Measurements from ENCODE around the gene MYADM. TPM values are rescaled to one million over a fixed set of nuclear protein-coding genes. Genes with fewer than 3 reads are reported as not detected.

Gene MYADM
- total and polyA plus RNA-seq, 2 of the 13 experiments (the other 11 are each of a cell fraction or from before 2014, with no cell fraction given) = 19.9 to 38.1 TPM

- TF ChIP-seq ZNF761 (CRISPR knock-in tag; conservative IDR thresholded peaks at IDR 0.05) = no peak
- TF ChIP-seq RBM22 (optimal IDR thresholded peaks at IDR 0.05; ENCODE audit: low read length) = no peak
- no peak for TF ChIP-seq ZNF577 (CRISPR knock-in tag; IDR thresholded peaks at IDR 0.05; ENCODE audit: borderline replicate concordance, low read depth)
- TF ChIP-seq, protein P1, sequence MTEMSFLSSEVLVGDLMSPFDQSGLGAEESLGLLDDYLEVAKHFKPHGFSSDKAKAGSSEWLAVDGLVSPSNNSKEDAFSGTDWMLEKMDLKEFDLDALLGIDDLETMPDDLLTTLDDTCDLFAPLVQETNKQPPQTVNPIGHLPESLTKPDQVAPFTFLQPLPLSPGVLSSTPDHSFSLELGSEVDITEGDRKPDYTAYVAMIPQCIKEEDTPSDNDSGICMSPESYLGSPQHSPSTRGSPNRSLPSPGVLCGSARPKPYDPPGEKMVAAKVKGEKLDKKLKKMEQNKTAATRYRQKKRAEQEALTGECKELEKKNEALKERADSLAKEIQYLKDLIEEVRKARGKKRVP (CRISPR knock-in tag; IDR thresholded peaks at IDR 0.05) = peak in 1 of 2 experiments; percentile 27; a peak in 2 of 4 replicates
- no peak for TF ChIP-seq IRX3 (CRISPR knock-in tag; IDR thresholded peaks at IDR 0.05; ENCODE audit: borderline replicate concordance, low read depth)
- TF ChIP-seq ZNF607 (CRISPR knock-in tag; IDR thresholded peaks at IDR 0.05; ENCODE audit: borderline replicate concordance) = peak; percentile 57; the same call in 1 of the 2 replicates
- TF ChIP-seq SATB2 (CRISPR knock-in tag; IDR thresholded peaks at IDR 0.05) = peak; percentile 98
- TF ChIP-seq PRPF4 (IDR thresholded peaks at IDR 0.05; ENCODE audit: low read depth, low read length, poor library complexity, severe bottlenecking) = no peak
- TF ChIP-seq ZNF724P (CRISPR knock-in tag; IDR thresholded peaks at IDR 0.05; ENCODE audit: borderline replicate concordance) = no peak
- TF ChIP-seq, protein P2, sequence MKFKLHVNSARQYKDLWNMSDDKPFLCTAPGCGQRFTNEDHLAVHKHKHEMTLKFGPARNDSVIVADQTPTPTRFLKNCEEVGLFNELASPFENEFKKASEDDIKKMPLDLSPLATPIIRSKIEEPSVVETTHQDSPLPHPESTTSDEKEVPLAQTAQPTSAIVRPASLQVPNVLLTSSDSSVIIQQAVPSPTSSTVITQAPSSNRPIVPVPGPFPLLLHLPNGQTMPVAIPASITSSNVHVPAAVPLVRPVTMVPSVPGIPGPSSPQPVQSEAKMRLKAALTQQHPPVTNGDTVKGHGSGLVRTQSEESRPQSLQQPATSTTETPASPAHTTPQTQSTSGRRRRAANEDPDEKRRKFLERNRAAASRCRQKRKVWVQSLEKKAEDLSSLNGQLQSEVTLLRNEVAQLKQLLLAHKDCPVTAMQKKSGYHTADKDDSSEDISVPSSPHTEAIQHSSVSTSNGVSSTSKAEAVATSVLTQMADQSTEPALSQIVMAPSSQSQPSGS (CRISPR knock-in tag; IDR thresholded peaks at IDR 0.05) = peak; percentile 76
- TF ChIP-seq, protein P3, sequence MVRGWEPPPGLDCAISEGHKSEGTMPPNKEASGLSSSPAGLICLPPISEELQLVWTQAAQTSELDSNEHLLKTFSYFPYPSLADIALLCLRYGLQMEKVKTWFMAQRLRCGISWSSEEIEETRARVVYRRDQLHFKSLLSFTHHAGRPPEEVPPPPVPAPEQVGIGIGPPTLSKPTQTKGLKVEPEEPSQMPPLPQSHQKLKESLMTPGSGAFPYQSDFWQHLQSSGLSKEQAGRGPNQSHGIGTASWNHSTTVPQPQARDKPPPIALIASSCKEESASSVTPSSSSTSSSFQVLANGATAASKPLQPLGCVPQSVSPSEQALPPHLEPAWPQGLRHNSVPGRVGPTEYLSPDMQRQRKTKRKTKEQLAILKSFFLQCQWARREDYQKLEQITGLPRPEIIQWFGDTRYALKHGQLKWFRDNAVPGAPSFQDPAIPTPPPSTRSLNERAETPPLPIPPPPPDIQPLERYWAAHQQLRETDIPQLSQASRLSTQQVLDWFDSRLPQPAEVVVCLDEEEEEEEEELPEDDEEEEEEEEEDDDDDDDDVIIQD (CRISPR knock-in tag; IDR thresholded peaks at IDR 0.05; ENCODE audit: low read depth) = peak; percentile 67
- TF ChIP-seq ZNF841 (CRISPR knock-in tag; IDR thresholded peaks at IDR 0.05; ENCODE audit: borderline replicate concordance) = no peak
- TF ChIP-seq BORCS8-MEF2B (CRISPR knock-in tag; IDR thresholded peaks at IDR 0.05) = no peak
- TF ChIP-seq ZNF710 (CRISPR knock-in tag; IDR thresholded peaks at IDR 0.05; ENCODE audit: borderline replicate concordance) = peak; percentile 94
- no peak for TF ChIP-seq CENPT (CRISPR knock-in tag; IDR thresholded peaks at IDR 0.05; ENCODE audit: low read depth)
- no peak for TF ChIP-seq TAF15 (IDR thresholded peaks at IDR 0.05; ENCODE audit: low read depth, low read length, poor library complexity, severe bottlenecking)
- TF ChIP-seq ZBTB38 (CRISPR knock-in tag; IDR thresholded peaks at IDR 0.05) = no peak; the same call in 1 of the 2 replicates
- TF ChIP-seq, protein P4, sequence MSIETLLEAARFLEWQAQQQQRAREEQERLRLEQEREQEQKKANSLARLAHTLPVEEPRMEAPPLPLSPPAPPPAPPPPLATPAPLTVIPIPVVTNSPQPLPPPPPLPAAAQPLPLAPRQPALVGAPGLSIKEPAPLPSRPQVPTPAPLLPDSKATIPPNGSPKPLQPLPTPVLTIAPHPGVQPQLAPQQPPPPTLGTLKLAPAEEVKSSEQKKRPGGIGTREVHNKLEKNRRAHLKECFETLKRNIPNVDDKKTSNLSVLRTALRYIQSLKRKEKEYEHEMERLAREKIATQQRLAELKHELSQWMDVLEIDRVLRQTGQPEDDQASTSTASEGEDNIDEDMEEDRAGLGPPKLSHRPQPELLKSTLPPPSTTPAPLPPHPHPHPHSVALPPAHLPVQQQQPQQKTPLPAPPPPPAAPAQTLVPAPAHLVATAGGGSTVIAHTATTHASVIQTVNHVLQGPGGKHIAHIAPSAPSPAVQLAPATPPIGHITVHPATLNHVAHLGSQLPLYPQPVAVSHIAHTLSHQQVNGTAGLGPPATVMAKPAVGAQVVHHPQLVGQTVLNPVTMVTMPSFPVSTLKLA (IDR thresholded peaks at IDR 0.05) = 0 out of 2 replicates have a peak, but pooled peaks have one; percentile 2
- TF ChIP-seq HNRNPH1 (optimal IDR thresholded peaks at IDR 0.05; ENCODE audit: low read depth, low read length) = no peak
- no peak for TF ChIP-seq ZFP90 (CRISPR knock-in tag; IDR thresholded peaks at IDR 0.05; ENCODE audit: borderline replicate concordance)
Measured at GRCh38 chr19:53864308-53864836, 3.3 kb upstream of the MYADM start (continued).

Measured in HepG2 (cell line).